K562 (cell line): ENCODE data around the gene SS18L1. TPM values are rescaled to one million over a fixed set of nuclear protein-coding genes. Genes with fewer than 3 reads are reported as not detected.

Source experiments
- CC2D1A ChIP-seq: fragments of 450-650 bp; IDR thresholded peaks from 2 replicates; pipeline ENCODE4 v1.6.1; 2017; ENCODE audit warnings: mild to moderate bottlenecking
- FOXO4 ChIP-seq: fragments of 450-650 bp; formaldehyde crosslinking; IDR thresholded peaks from 2 replicates; pipeline ENCODE4 v1.4.0; 2020; ENCODE audit warnings: mild to moderate bottlenecking, moderate library complexity
- PURB ChIP-seq: sonication (generic); formaldehyde crosslinking; IDR thresholded peaks from 2 replicates; pipeline ENCODE4 v1.9.0; 2021; ENCODE audit warnings: low read depth, mild to moderate bottlenecking, missing genetic modification reagents
- RCOR1 ChIP-seq, 2 experiments: IDR thresholded peaks; 2 replicates each; pipeline ENCODE4 v1.6.1; 2012; ENCODE audit warnings: low read depth in 2 of 2, low read length in 2 of 2, borderline replicate concordance in 1 of 2, improper control_type of control experiment in 1 of 2
- SMARCB1 ChIP-seq: IDR thresholded peaks from 2 replicates; pipeline ENCODE4 v1.6.1; 2011; ENCODE audit warnings: improper control_type of control experiment, low read depth; ENCODE audit not compliant: insufficient read length
- TFAP4 ChIP-seq: sonication (generic); formaldehyde crosslinking; IDR thresholded peaks from 2 replicates; pipeline ENCODE4 v1.8.0; 2022; ENCODE audit warnings: missing genetic modification reagents, mild to moderate bottlenecking, moderate library complexity, borderline replicate concordance
- ZFP36 ChIP-seq: fragments of 150-350 bp; IDR thresholded peaks from 2 replicates; pipeline ENCODE4 v1.6.1; 2018; ENCODE audit warnings: low read length, low read depth; ENCODE audit not compliant: partially characterized antibody
- ZNF24 ChIP-seq: fragments of 450-650 bp; IDR thresholded peaks from 2 replicates; pipeline ENCODE4 v1.6.1; 2016
- ZNF431 ChIP-seq: sonication (generic); formaldehyde crosslinking; IDR thresholded peaks from 2 replicates; pipeline ENCODE4 v1.8.0; 2022; ENCODE audit warnings: mild to moderate bottlenecking, missing genetic modification reagents
- ZNF512 ChIP-seq: IDR thresholded peaks from 2 replicates; pipeline ENCODE4 v1.6.1; 2016; ENCODE audit warnings: missing genetic modification characterization, missing compliant biosample characterization
- polyA plus RNA-seq, 8 experiments: library from polyadenylated mRNA; depleted of rRNA in 4 of 8; stranded (reverse) in 5 of 8; unstranded in 3 of 8; fragments of >200 nt; fragmentation: Nextera tagmentation in 2 of 8; fragmentation: Illumina TruSeq in 1 of 8; extraction: Ambion mirVana in 2 of 8; extraction: Trizol in 1 of 8; gene quantifications; 2 replicates each; pipeline versions ENCODE4 v1.2.1 to v1.2.3, GENCODE V29; 2011 to 2014; ENCODE audit warnings: inconsistent platforms in 1 of 8, missing spikeins in 1 of 8
- total RNA-seq, 7 experiments: library from RNA; depleted of rRNA in 6 of 7; stranded (reverse); fragments of >200 nt in 6 of 7; fragmentation: Illumina TruSeq in 2 of 7; extraction: Trizol in 2 of 7; gene quantifications; 2 replicates each; pipeline versions ENCODE4 v1.2.1 to v1.2.3, GENCODE V29; 2011 to 2021; ENCODE audit warnings: low replicate concordance in 1 of 7
- TF ChIP-seq, protein P1 (sequence below): fragments of 450-650 bp; IDR thresholded peaks from 2 replicates; pipeline ENCODE4 v1.6.1; 2016
- TF ChIP-seq, protein P2 (sequence below): sonication (generic); formaldehyde crosslinking; IDR thresholded peaks from 2 replicates; pipeline ENCODE4 v1.4.0; 2020; ENCODE audit warnings: mild to moderate bottlenecking, missing genetic modification reagents
- TF ChIP-seq, protein P3 (sequence below): fragments of 200-800 bp; sonication (Bioruptor generic); IDR thresholded peaks from 2 replicates; pipeline ENCODE4 v1.6.1; 2017; ENCODE audit warnings: missing genetic modification characterization, missing compliant biosample characterization
- TF ChIP-seq, protein P4 (sequence below): fragments of 250-450 bp; sonication (Bioruptor Pico); IDR thresholded peaks from 2 replicates; pipeline ENCODE4 v1.4.0; 2020; ENCODE audit warnings: mild to moderate bottlenecking, moderate library complexity, borderline replicate concordance

The SS18L1 gene
- total and polyA plus RNA-seq, 9 of the 15 experiments (the other 6 are each of a cell fraction or from before 2014, with no cell fraction given), result 2.7 to 28.3 (median 15.1) TPM

GRCh38 chr20:62208795-62209755, 65.5 kb downstream of the SS18L1 start (continued):
- no peak for TF ChIP-seq ZNF431 (CRISPR knock-in tag)
- TF ChIP-seq, protein P1, sequence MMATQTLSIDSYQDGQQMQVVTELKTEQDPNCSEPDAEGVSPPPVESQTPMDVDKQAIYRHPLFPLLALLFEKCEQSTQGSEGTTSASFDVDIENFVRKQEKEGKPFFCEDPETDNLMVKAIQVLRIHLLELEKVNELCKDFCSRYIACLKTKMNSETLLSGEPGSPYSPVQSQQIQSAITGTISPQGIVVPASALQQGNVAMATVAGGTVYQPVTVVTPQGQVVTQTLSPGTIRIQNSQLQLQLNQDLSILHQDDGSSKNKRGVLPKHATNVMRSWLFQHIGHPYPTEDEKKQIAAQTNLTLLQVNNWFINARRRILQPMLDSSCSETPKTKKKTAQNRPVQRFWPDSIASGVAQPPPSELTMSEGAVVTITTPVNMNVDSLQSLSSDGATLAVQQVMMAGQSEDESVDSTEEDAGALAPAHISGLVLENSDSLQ, result no peak
- TF ChIP-seq RCOR1 (IDR thresholded peaks at IDR 0.05; ENCODE audit: borderline replicate concordance in 1 of 2, low read depth in 2 of 2, low read length in 2 of 2), result peak in 1 of 2 experiments; percentile 50; a peak in 1 of 4 replicates
- TF ChIP-seq ZNF512 (tag), result no peak
- no peak for TF ChIP-seq CC2D1A
- TF ChIP-seq, protein P2, sequence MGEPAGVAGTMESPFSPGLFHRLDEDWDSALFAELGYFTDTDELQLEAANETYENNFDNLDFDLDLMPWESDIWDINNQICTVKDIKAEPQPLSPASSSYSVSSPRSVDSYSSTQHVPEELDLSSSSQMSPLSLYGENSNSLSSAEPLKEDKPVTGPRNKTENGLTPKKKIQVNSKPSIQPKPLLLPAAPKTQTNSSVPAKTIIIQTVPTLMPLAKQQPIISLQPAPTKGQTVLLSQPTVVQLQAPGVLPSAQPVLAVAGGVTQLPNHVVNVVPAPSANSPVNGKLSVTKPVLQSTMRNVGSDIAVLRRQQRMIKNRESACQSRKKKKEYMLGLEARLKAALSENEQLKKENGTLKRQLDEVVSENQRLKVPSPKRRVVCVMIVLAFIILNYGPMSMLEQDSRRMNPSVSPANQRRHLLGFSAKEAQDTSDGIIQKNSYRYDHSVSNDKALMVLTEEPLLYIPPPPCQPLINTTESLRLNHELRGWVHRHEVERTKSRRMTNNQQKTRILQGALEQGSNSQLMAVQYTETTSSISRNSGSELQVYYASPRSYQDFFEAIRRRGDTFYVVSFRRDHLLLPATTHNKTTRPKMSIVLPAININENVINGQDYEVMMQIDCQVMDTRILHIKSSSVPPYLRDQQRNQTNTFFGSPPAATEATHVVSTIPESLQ (CRISPR knock-in tag), result no peak
- TF ChIP-seq, protein P3, sequence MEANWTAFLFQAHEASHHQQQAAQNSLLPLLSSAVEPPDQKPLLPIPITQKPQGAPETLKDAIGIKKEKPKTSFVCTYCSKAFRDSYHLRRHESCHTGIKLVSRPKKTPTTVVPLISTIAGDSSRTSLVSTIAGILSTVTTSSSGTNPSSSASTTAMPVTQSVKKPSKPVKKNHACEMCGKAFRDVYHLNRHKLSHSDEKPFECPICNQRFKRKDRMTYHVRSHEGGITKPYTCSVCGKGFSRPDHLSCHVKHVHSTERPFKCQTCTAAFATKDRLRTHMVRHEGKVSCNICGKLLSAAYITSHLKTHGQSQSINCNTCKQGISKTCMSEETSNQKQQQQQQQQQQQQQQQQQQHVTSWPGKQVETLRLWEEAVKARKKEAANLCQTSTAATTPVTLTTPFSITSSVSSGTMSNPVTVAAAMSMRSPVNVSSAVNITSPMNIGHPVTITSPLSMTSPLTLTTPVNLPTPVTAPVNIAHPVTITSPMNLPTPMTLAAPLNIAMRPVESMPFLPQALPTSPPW (CRISPR knock-in tag), result no peak; the same call in 1 of the 2 replicates
- no peak for TF ChIP-seq FOXO4 (CRISPR knock-in tag)
- peak; percentile 86 for TF ChIP-seq TFAP4 (CRISPR knock-in tag)
- peak; percentile 43 for TF ChIP-seq ZFP36
- TF ChIP-seq PURB (CRISPR knock-in tag), result no peak
- no peak for TF ChIP-seq ZNF24
- TF ChIP-seq, protein P4, sequence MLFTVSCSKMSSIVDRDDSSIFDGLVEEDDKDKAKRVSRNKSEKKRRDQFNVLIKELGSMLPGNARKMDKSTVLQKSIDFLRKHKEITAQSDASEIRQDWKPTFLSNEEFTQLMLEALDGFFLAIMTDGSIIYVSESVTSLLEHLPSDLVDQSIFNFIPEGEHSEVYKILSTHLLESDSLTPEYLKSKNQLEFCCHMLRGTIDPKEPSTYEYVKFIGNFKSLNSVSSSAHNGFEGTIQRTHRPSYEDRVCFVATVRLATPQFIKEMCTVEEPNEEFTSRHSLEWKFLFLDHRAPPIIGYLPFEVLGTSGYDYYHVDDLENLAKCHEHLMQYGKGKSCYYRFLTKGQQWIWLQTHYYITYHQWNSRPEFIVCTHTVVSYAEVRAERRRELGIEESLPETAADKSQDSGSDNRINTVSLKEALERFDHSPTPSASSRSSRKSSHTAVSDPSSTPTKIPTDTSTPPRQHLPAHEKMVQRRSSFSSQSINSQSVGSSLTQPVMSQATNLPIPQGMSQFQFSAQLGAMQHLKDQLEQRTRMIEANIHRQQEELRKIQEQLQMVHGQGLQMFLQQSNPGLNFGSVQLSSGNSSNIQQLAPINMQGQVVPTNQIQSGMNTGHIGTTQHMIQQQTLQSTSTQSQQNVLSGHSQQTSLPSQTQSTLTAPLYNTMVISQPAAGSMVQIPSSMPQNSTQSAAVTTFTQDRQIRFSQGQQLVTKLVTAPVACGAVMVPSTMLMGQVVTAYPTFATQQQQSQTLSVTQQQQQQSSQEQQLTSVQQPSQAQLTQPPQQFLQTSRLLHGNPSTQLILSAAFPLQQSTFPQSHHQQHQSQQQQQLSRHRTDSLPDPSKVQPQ (CRISPR knock-in tag), result no peak
- no peak for TF ChIP-seq SMARCB1
